ENCODE results near the gene NDUFA6. TPM values are rescaled to one million over a fixed set of nuclear protein-coding genes. Genes with fewer than 3 reads are reported as not detected.

NDUFA6 gene
- total RNA-seq, 1 donor from 2014 or later: 52.6 TPM

DNA sequence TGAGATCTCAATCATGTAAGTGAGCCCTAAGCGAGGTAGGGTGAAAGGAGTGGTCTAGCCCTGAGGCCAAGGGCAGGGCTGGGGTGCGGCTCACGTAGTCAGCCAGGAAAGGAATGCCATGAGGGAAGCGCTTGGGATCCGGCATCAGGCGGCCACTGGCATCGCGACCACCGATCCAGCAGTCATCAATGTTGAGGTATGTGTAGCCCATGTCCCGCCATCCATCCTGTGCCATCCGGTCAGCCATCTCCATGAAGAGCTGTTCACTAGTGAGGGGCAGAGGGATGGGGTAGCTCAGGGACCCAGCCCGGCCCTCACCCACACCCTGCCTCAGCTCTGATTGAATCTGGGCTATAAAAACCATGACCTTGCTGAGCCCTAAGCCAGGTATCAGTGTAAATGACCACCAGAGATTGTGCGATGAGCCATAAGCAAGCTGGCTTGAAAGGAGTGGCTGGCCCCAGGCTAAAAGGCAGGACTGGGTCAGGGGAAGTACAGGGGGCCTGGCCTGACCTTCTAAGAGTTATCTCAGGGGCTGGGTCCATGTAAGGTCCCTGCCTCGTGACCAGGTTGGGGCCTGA, 22.8 kb downstream of the NDUFA6 start:
- peak in 1 of 2 experiments; percentile 27 for DNase-seq (ENCODE audit: low spot score in 2 of 2, unreplicated experiment in 2 of 2)
- Mint-ChIP-seq H3K9me3 (no peaks in the 10 kb centered on the region), H3K27me3 (ENCODE audit: low read depth) (no peaks in the 10 kb centered on the region), H3K36me3 (peaks cover 9% of the 10 kb centered on the region), H3K4me3 (no peak overlapping the region), H3K27ac (no peak overlapping the region), H3K4me1 (peaks cover 22% of the 10 kb centered on the region)
- TF ChIP-seq, protein P1, sequence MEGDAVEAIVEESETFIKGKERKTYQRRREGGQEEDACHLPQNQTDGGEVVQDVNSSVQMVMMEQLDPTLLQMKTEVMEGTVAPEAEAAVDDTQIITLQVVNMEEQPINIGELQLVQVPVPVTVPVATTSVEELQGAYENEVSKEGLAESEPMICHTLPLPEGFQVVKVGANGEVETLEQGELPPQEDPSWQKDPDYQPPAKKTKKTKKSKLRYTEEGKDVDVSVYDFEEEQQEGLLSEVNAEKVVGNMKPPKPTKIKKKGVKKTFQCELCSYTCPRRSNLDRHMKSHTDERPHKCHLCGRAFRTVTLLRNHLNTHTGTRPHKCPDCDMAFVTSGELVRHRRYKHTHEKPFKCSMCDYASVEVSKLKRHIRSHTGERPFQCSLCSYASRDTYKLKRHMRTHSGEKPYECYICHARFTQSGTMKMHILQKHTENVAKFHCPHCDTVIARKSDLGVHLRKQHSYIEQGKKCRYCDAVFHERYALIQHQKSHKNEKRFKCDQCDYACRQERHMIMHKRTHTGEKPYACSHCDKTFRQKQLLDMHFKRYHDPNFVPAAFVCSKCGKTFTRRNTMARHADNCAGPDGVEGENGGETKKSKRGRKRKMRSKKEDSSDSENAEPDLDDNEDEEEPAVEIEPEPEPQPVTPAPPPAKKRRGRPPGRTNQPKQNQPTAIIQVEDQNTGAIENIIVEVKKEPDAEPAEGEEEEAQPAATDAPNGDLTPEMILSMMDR (IDR thresholded peaks at IDR 0.05; ENCODE audit: unreplicated experiment): no peak

DNA sequence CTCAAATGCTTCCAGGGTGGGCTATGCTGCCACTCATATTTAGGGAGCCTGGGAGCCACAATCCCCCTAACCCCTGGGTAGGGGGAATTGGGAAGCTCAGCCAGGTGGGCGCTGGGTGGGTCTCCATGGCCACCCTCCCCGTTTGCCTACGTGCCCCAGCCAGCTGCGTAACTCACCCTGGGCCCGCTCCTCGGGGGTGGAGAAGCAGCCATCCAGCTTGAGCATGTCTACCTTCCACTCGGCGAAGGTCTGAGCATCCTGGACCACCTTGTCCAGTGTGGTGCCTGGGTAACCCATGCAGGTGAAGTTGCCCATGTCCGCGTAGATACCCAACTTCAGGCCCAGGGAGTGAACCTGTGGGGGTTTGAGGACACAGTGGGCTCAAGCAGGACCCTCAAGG, 23.6 kb downstream of the NDUFA6 start:
- Mint-ChIP-seq H3K36me3 (peaks cover 9% of the 10 kb centered on the region), H3K4me1 (peaks cover 17% of the 10 kb centered on the region), H3K9me3 (no peaks in the 10 kb centered on the region), H3K27ac (no peak overlapping the region), H3K4me3 (no peak overlapping the region), H3K27me3 (ENCODE audit: low read depth) (no peaks in the 10 kb centered on the region)
- DNase-seq (ENCODE audit: low spot score in 2 of 2, unreplicated experiment in 2 of 2): peak in 1 of 2 experiments; percentile 34
- TF ChIP-seq, protein P1 (IDR thresholded peaks at IDR 0.05; ENCODE audit: unreplicated experiment): no peak

DNA sequence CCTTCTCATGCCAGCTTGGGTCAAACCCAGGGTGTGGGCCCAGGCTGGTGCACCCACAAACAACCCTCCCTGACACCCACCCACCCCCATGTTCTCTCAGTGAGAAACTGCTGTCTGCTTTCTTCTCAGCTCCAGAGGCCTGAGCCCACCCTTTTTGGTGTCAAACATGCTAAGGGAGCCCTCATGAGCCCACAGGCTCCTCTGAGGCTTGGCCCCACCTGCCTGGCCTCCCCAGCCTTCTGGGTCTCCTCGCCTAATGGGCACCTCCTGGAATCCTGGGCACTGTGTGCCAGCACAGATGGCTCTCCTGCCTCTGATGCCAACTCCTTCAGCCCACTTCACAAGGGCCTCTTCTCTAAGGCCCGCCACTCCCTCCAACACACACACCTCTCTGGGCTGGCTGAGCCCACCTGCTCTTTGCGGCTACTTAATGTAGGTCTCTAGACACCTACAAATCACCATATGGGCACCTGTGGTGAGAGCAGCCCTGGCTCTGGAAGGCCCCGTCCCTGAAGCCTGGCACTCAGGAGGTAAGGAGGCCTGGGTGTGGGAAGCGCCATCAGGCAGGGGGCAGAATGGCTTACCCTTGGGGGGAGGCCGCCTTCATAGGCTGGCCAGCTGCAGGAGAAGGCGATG, 24.3 kb downstream of the NDUFA6 start:
- Mint-ChIP-seq H3K4me3 (no peak overlapping the region), H3K27me3 (ENCODE audit: low read depth) (no peaks in the 10 kb centered on the region), H3K36me3 (peaks cover 9% of the 10 kb centered on the region), H3K27ac (no peak overlapping the region), H3K9me3 (no peaks in the 10 kb centered on the region), H3K4me1 (peaks cover 11% of the 10 kb centered on the region)
- DNase-seq (ENCODE audit: low spot score in 2 of 2, unreplicated experiment in 2 of 2): no peak
- TF ChIP-seq, protein P1 (IDR thresholded peaks at IDR 0.05; ENCODE audit: unreplicated experiment): no peak

DNA sequence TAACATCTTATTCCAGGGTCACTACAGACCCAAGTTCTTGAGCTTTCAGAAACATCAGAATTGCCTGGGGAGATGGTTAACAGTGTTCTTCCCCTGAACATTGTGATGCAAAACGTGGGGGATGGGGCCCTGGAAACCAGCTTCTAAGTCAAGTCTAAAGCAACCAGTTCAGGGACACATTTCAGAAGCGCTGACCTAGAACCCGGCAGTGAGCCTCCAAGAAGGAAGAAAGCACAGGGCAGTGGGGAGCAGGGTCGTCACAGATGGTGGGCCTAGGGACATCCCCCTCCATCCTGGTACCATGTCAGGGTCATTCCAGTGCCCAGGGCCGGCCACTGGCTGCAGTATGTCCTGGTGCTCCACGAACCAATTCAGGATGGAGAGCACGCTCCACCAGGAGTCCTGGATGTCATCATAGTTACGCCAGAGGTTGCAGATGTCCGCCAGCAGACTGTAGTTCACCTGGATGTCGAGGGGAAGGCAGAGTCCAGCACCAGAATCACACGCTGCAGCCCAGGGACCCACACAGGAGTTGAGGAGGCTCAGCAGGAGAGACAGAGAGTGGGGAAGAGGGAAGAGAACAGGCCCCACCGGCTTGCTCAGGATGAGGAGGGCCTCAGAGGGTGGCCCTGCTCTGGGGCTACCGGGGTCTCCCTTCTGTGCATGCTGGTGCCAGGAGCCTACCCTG, 25.0 kb downstream of the NDUFA6 start:
- Mint-ChIP-seq H3K4me1 (peaks cover 8% of the 10 kb centered on the region), H3K36me3 (peaks cover 11% of the 10 kb centered on the region), H3K27ac (no peak overlapping the region), H3K9me3 (no peaks in the 10 kb centered on the region), H3K27me3 (ENCODE audit: low read depth) (no peaks in the 10 kb centered on the region), H3K4me3 (no peak overlapping the region)
- TF ChIP-seq, protein P1 (IDR thresholded peaks at IDR 0.05; ENCODE audit: unreplicated experiment): no peak
- DNase-seq (ENCODE audit: low spot score in 2 of 2, unreplicated experiment in 2 of 2): no peak

DNA sequence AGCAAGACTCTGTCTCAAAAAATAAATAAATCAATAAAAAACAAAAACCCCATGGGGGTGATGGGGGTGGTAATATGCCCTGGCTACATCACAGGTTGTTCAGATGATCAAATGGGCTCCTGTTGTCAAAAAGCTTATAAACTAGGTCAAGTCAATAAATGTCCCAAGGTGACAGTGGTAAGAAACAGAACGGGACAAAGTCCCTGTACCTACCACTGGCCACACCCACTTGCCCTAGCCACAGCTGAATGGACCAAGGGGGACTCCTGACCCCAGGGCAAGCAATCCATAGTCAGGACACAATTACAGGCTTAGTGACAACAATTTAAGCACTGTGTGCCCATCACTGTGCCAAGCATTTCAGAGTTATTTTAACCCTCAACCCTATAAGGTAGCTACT, 25.9 kb downstream of the NDUFA6 start:
- TF ChIP-seq, protein P1 (IDR thresholded peaks at IDR 0.05; ENCODE audit: unreplicated experiment): no peak
- Mint-ChIP-seq H3K4me3 (no peak overlapping the region), H3K9me3 (no peaks in the 10 kb centered on the region), H3K27me3 (ENCODE audit: low read depth) (no peaks in the 10 kb centered on the region), H3K27ac (no peak overlapping the region), H3K4me1 (peaks cover under 1% of the 10 kb centered on the region), H3K36me3 (peaks cover 16% of the 10 kb centered on the region)
- no peak for DNase-seq (ENCODE audit: low spot score in 2 of 2, unreplicated experiment in 2 of 2)

All from mesothelial cell of epicardium (in vitro differentiated cells).